HCT116 (cell line): ENCODE measurements around the gene IDH3G. TPM values are rescaled to one million over a fixed set of nuclear protein-coding genes. Genes with fewer than 3 reads are reported as not detected.

Source experiments
- ATAC-seq: fragments of 200-7000 bp; cut with Tn5 transposase; 2 replicates; pipeline ENCODE4 v1.9.1; 2020; ENCODE audit warnings: mild to moderate bottlenecking, moderate library complexity
- BruUV-seq: library from RNA; stranded (reverse); fragments of 400-500 nt; replicated peaks from 2 replicates; lab custom pipeline; 2021; lab: Mats Ljungman, UMichigan
- CTCF ChIA-PET: fragments of 300-600 bp; sonication (Branson Sonifier 250); formaldehyde crosslinking; loops from one replicate; lab custom pipeline; 2021; ENCODE audit warnings: antibody characterized with exemption; lab: Charles Lee
- POLR2A ChIA-PET: fragments of 300-600, 350-600 bp; sonication (Branson Sonifier 250); formaldehyde crosslinking; loops from one replicate; lab custom pipeline; 2021; ENCODE audit warnings: antibody characterized with exemption; lab: Charles Lee
- RAD21 ChIA-PET, 2 experiments: fragments of 300-600 bp; sonication (Branson Sonifier 250); formaldehyde crosslinking; loops; one replicate each; lab custom pipeline; 2023; ENCODE audit warnings: low total read pairs in 2 of 2; ENCODE audit not compliant: uncharacterized antibody in 2 of 2, unreplicated experiment in 2 of 2, low non-redundant PET in 1 of 2; lab: Charles Lee
- DNase-seq: peaks from one replicate; pipeline ENCODE4 v3.0.0-alpha.2; 2010; ENCODE audit warnings: low read depth, low spot score
- H2AFZ ChIP-seq: fragments of 200-600 bp; shearing (Covaris generic), sonication (generic); 2 replicates; pipeline ENCODE4 v1.6.1; 2017; ENCODE audit warnings: low read depth, mixed run types, mixed read lengths, antibody characterized with exemption, low read length; ENCODE audit not compliant: poor library complexity, severe bottlenecking
- H3K27ac ChIP-seq: 2 replicates; pipeline ENCODE4 v1.5.1; 2012; ENCODE audit warnings: low read depth, low read length
- H3K27me3 ChIP-seq: fragments of 200-600 bp; sonication (generic); 2 replicates; pipeline ENCODE4 v1.6.1; 2016; ENCODE audit warnings: mixed run types, low read length, mixed read lengths; ENCODE audit not compliant: insufficient read depth
- H3K36me3 ChIP-seq, 2 experiments: fragments of 200-500 bp in 1 of 2; fragments of 200-600 bp in 1 of 2; sonication (Bioruptor generic) in 1 of 2; sonication (generic) in 1 of 2; 2 replicates each; pipeline versions ENCODE4 v1.5.1 to v1.6.1; 2014 to 2016; ENCODE audit warnings: low read length in 2 of 2, inconsistent platforms in 1 of 2, mixed read lengths in 1 of 2, mixed run types in 1 of 2; ENCODE audit not compliant: insufficient read depth in 2 of 2, control insufficient read depth in 1 of 2
- H3K4me1 ChIP-seq, 2 experiments: fragments of 200-600 bp in 1 of 2; sonication (generic) in 1 of 2; 2 replicates each; pipeline versions ENCODE4 v1.5.1 to v1.6.1; 2012 to 2017; ENCODE audit warnings: low read length in 2 of 2, inconsistent platforms in 1 of 2, mild to moderate bottlenecking in 1 of 2, mixed read lengths in 1 of 2, mixed run types in 1 of 2, moderate library complexity in 1 of 2; ENCODE audit not compliant: insufficient read depth in 2 of 2, control insufficient read depth in 1 of 2
- H3K4me2 ChIP-seq: fragments of 200-600 bp; sonication (generic); 2 replicates; pipeline ENCODE4 v1.6.1; 2017; ENCODE audit warnings: mixed run types, low read length, mixed read lengths
- H3K4me3 ChIP-seq, 2 experiments: fragments of 200-600 bp in 1 of 2; sonication (generic) in 1 of 2; replicated peaks in 1 of 2; 2 replicates each; pipeline ENCODE4 v1.5.1; 2011 to 2016; ENCODE audit warnings: low read length in 2 of 2, control low read depth in 1 of 2, low read depth in 1 of 2, mild to moderate bottlenecking in 1 of 2, mixed read lengths in 1 of 2, mixed run types in 1 of 2
- H3K79me2 ChIP-seq: fragments of 200-600 bp; sonication (generic); 2 replicates; pipeline ENCODE4 v1.6.1; 2017; ENCODE audit warnings: mild to moderate bottlenecking, mixed run types, low read length, moderate library complexity, mixed read lengths; ENCODE audit not compliant: insufficient read depth
- H3K9ac ChIP-seq: fragments of 200-600 bp; sonication (generic); 2 replicates; pipeline ENCODE4 v1.6.1; 2016; ENCODE audit warnings: low read length, mixed read lengths
- H3K9me2 ChIP-seq: fragments of 200-600 bp; sonication (generic), shearing (Covaris generic); 2 replicates; pipeline ENCODE4 v1.6.1; 2017; ENCODE audit warnings: mixed run types, mild to moderate bottlenecking, moderate library complexity; ENCODE audit not compliant: insufficient read depth
- H3K9me3 ChIP-seq, 2 experiments: fragments of 200-500 bp in 1 of 2; fragments of 200-600 bp in 1 of 2; sonication (Bioruptor generic) in 1 of 2; sonication (generic) in 1 of 2; 2 replicates each; pipeline ENCODE4 v1.6.1; 2014 to 2017; ENCODE audit warnings: low read length in 2 of 2, mixed read lengths in 2 of 2, inconsistent platforms in 1 of 2, low read depth in 1 of 2, mild to moderate bottlenecking in 1 of 2, mixed run types in 1 of 2, moderate library complexity in 1 of 2; ENCODE audit not compliant: control insufficient read depth in 1 of 2, insufficient read depth in 1 of 2
- H4K20me1 ChIP-seq: fragments of 200-600 bp; sonication (generic), shearing (Covaris generic); 2 replicates; pipeline ENCODE4 v1.6.1; 2017; ENCODE audit warnings: mixed run types, mild to moderate bottlenecking, moderate library complexity; ENCODE audit not compliant: insufficient read depth
- ATF3 ChIP-seq: IDR thresholded peaks from 2 replicates; pipeline ENCODE4 v1.6.1; 2012
- CBX3 ChIP-seq: IDR thresholded peaks from 2 replicates; pipeline ENCODE4 v1.6.1; 2012; ENCODE audit warnings: low read depth
- CTCF ChIP-seq, 3 experiments: fragments of 200-600 bp in 1 of 3; sonication (generic) in 1 of 3; IDR thresholded peaks in 2 of 3; conservative IDR thresholded peaks in 1 of 3; 2 replicates each; pipeline ENCODE4 v1.5.1; 2012 to 2017; ENCODE audit warnings: low read depth in 2 of 3, low read length in 2 of 3, antibody characterized with exemption in 1 of 3, borderline replicate concordance in 1 of 3, control low read depth in 1 of 3, mild to moderate bottlenecking in 1 of 3, mixed read lengths in 1 of 3, mixed run types in 1 of 3, moderate library complexity in 1 of 3; ENCODE audit not compliant: insufficient read depth in 1 of 3
- ELF1 ChIP-seq: IDR thresholded peaks from 2 replicates; pipeline ENCODE4 v1.6.1; 2012; ENCODE audit warnings: low read depth, borderline replicate concordance
- FOSL1 ChIP-seq: IDR thresholded peaks from 2 replicates; pipeline ENCODE4 v1.6.1; 2012; ENCODE audit warnings: low read depth
- MAX ChIP-seq: IDR thresholded peaks from 2 replicates; pipeline ENCODE4 v1.6.1; 2012
- POLR2A ChIP-seq: IDR thresholded peaks from 2 replicates; pipeline ENCODE4 v1.7.0; 2011; ENCODE audit warnings: borderline replicate concordance; ENCODE audit not compliant: insufficient read depth, insufficient read length; ENCODE audit errors: extremely low read depth
- POLR2AphosphoS5 ChIP-seq: IDR thresholded peaks from 2 replicates; pipeline ENCODE4 v1.6.1; 2011; ENCODE audit warnings: mild to moderate bottlenecking, low read depth, low read length, moderate library complexity
- RAD21 ChIP-seq: IDR thresholded peaks from 2 replicates; pipeline ENCODE4 v1.6.1; 2012; ENCODE audit warnings: low read depth, mild to moderate bottlenecking
- REST ChIP-seq: IDR thresholded peaks from 2 replicates; pipeline ENCODE4 v1.6.1; 2012; ENCODE audit warnings: low read depth
- SP1 ChIP-seq: IDR thresholded peaks from 2 replicates; pipeline ENCODE4 v1.6.1; 2012; ENCODE audit warnings: low read depth
- TCF7L2 ChIP-seq: IDR thresholded peaks from 2 replicates; pipeline ENCODE4 v1.7.0; 2011; ENCODE audit warnings: borderline replicate concordance, inconsistent platforms; ENCODE audit not compliant: insufficient read depth, insufficient read length; ENCODE audit errors: extremely low read depth
- ZBTB33 ChIP-seq: IDR thresholded peaks from 2 replicates; pipeline ENCODE4 v1.6.1; 2011; ENCODE audit warnings: mild to moderate bottlenecking, low read length, moderate library complexity; ENCODE audit not compliant: insufficient replicate concordance; ENCODE audit errors: extremely low read depth
- ZFX ChIP-seq: fragments of 450-650 bp; IDR thresholded peaks from 2 replicates; pipeline ENCODE4 v1.6.1; 2017
- intact Hi-C: fragments of 100-400 bp; cut with micrococcal nuclease; formaldehyde crosslinking; loops from 2 replicates; pipeline ENCODE4 v1.10.0; 2022
- total RNA-seq: library from RNA; stranded (reverse); gene quantifications from one replicate; pipeline ENCODE4 v1.2.1, GENCODE V29; 2021; ENCODE audit not compliant: unreplicated experiment

Gene IDH3G
- total RNA-seq, 1 experiment from 2014 or later, result 49.7 TPM

GRCh38 chrX:153736071-153736820 lies 57.9 kb downstream of the IDH3G start:
- Histone ChIP-seq H3K27me3 (no peaks in the 10 kb centered on the region), H3K4me3 (no peak overlapping the region), H3K79me2 (no peaks in the 10 kb centered on the region), H3K4me2 (no peak overlapping the region), H3K4me1 (peaks cover 0 to 9% of the 10 kb centered on the region in 2 experiments; a peak in 1 of 4 replicates), H3K9me3 (no peaks in the 10 kb centered on the region), H4K20me1 (no peaks in the 10 kb centered on the region), H3K9me2 (no peaks in the 10 kb centered on the region), H3K27ac (no peak overlapping the region), H2AFZ (no peak overlapping the region), H3K9ac (no peak overlapping the region), H3K36me3 (no peaks in the 10 kb centered on the region)
- DNase-seq, result no peak
- BruUV-seq, result no TSS peak
- intact Hi-C loops, result no loop called here
- ChIA-PET RAD21 (no interaction called here), CTCF (no interaction called here), POLR2A (interaction anchor here (0.6 kb wide), 1 partner anchor 192 kb away, joined by 3 read pairs; no protein-coding TSS in a partner anchor)
- TF ChIP-seq SP1, result no peak
- TF ChIP-seq POLR2A, result no peak
- TF ChIP-seq ELF1, result no peak
- no peak for TF ChIP-seq POLR2AphosphoS5
- no peak for TF ChIP-seq REST
- no peak for TF ChIP-seq RAD21
- TF ChIP-seq MAX, result no peak
- no peak for TF ChIP-seq CTCF (IDR thresholded peaks at IDR 0.05 in 2 of 3, conservative IDR thresholded peaks at IDR 0.05 in 1 of 3; ENCODE audit: borderline replicate concordance in 1 of 3, insufficient read depth in 1 of 3, low read depth in 2 of 3, low read length in 2 of 3)
- TF ChIP-seq FOSL1, result no peak
- no peak for TF ChIP-seq ZFX
- TF ChIP-seq TCF7L2, result no peak
- no peak for TF ChIP-seq ZBTB33
- TF ChIP-seq CBX3, result no peak
- no peak for TF ChIP-seq ATF3
- ATAC-seq, result no peak
